H1 (cell line): Measurements from ENCODE around the gene MAP1B. TPM values are rescaled to one million over a fixed set of nuclear protein-coding genes. Genes with fewer than 3 reads are reported as not detected.

Source experiments
- CHD7 ChIP-seq: fragments of 300-600 bp; sonication (generic); IDR thresholded peaks from 2 replicates; pipeline ENCODE4 v1.7.1; 2012; ENCODE audit warnings: low read length, moderate library complexity, mild to moderate bottlenecking, inconsistent platforms; ENCODE audit not compliant: insufficient replicate concordance
- NANOG ChIP-seq: IDR thresholded peaks from 2 replicates; pipeline ENCODE4 v1.6.1; 2011; ENCODE audit warnings: low read length, low read depth, mild to moderate bottlenecking, inconsistent platforms; ENCODE audit not compliant: insufficient read depth, poor library complexity, severe bottlenecking
- ZNF274 ChIP-seq: IDR thresholded peaks from 2 replicates; pipeline ENCODE4 v1.7.0; 2012; ENCODE audit warnings: low read length, borderline replicate concordance; ENCODE audit errors: extremely low read depth
- polyA plus RNA-seq, 7 experiments: library from polyadenylated mRNA; depleted of rRNA in 3 of 7; stranded (reverse) in 5 of 7; unstranded in 2 of 7; fragments of >200 nt in 5 of 7; fragments of 200-250 nt in 2 of 7; gene quantifications; 1 replicate in 5 of 7; 2 replicates in 1 of 7; 4 replicates in 1 of 7; pipeline versions ENCODE4 v1.2.1 to v1.2.3, GENCODE V29; 2011 to 2013; ENCODE audit warnings: missing spikeins in 2 of 7, mixed read lengths in 2 of 7
- total RNA-seq: library from RNA; stranded (reverse); fragmentation: NEBNext Ultra II Directional; extraction: Animal tissue kit (Norgen Biotek cat#: 25700); gene quantifications from 2 replicates; pipeline ENCODE4 v1.2.1, GENCODE V29; 2021

MAP1B gene
- total and polyA plus RNA-seq, 2 of the 8 experiments (the other 6 are each of a cell fraction or from before 2014, with no cell fraction given) = 24.5 to 120 TPM

GRCh38 chr5:72093217-72093616 lies 14.1 kb upstream of the MAP1B start (continued):
- no peak for TF ChIP-seq CHD7
- no peak for TF ChIP-seq NANOG
- TF ChIP-seq ZNF274 = no peak
